ENCODE data around the gene MCHR2.

GRCh38 chr6:100008857-100009256 is 14.8 kb upstream of the MCHR2 start:
- TF ChIP-seq CTCF (IDR thresholded peaks at IDR 0.05 in 4 of 5, conservative IDR thresholded peaks at IDR 0.05 in 1 of 5): no peak
- no peak for TF ChIP-seq POLR2A (IDR thresholded peaks at IDR 0.05)
